Gastrocnemius medialis (tissue), 4 donors: Measurements from ENCODE around the gene PDLIM4.

ENCODE experiments used
- CTCF ChIP-seq, 5 experiments: fragments of 450-650 bp in 3 of 5; fragments of 200-600 bp in 2 of 5; sonication (generic) in 2 of 5; IDR thresholded peaks in 4 of 5; conservative IDR thresholded peaks in 1 of 5; 1 replicate in 4 of 5; 2 replicates in 1 of 5; pipeline ENCODE4 v1.5.1; 2016 to 2019; ENCODE audit warnings: antibody characterized with exemption in 5 of 5, mild to moderate bottlenecking in 3 of 5, moderate library complexity in 3 of 5
- POLR2A ChIP-seq, 2 donors: fragments of 450-650 bp; IDR thresholded peaks; one replicate each; pipeline ENCODE4 v1.6.1; 2017; ENCODE audit warnings: antibody characterized with exemption in 2 of 2, mild to moderate bottlenecking in 2 of 2, moderate library complexity in 2 of 2

- TF ChIP-seq CTCF (IDR thresholded peaks at IDR 0.05 in 4 of 5, conservative IDR thresholded peaks at IDR 0.05 in 1 of 5) (peak in 1 of 5 experiments; percentile 41), POLR2A (IDR thresholded peaks at IDR 0.05) (no peak)
Observed at GRCh38 chr5:132227235-132227484, 30.3 kb upstream of the PDLIM4 start.
